NCI-H128 (cell line): ENCODE data around the gene DTNB.
"Not testable (repeated sequence)": the region's sequence is repeated elsewhere in the genome, so short reads cannot be mapped to it uniquely, and the experiment has no call there.

Experiments
- DNase-seq: peaks from one replicate; lab custom pipeline; 2025; ENCODE audit not compliant: unreplicated experiment; lab: John Stamatoyannopoulos, UW

Gene DTNB

GRCh38 chr2:25633801-25634200 is 39.6 kb downstream of the DTNB start:
- not testable (repeated sequence) for DNase-seq

GRCh38 chr2:25632396-25632795 is 41.0 kb downstream of the DTNB start:
- DNase-seq, result no peak

- DNase-seq, result no peak
Observed at GRCh38 chr2:25624635-25625034, 48.7 kb downstream of the DTNB start.

GRCh38 chr2:25623361-25623760 is 50.0 kb downstream of the DTNB start:
- no peak for DNase-seq

GRCh38 chr2:25620711-25621110 is 52.7 kb downstream of the DTNB start:
- no peak for DNase-seq

- DNase-seq, result no peak
Observed at GRCh38 chr2:25620077-25620476, 53.3 kb downstream of the DTNB start.

- no peak for DNase-seq
Observed at GRCh38 chr2:25619185-25619584, 54.2 kb downstream of the DTNB start.

GRCh38 chr2:25618676-25619075 is 54.7 kb downstream of the DTNB start:
- DNase-seq, result peak; percentile 15

GRCh38 chr2:25617948-25618646 is 55.3 kb downstream of the DTNB start:
- DNase-seq, result no peak

- DNase-seq, result no peak
Observed at GRCh38 chr2:25615920-25616319, 57.5 kb downstream of the DTNB start.

- no peak for DNase-seq
Observed at GRCh38 chr2:25615386-25615785, 58.0 kb downstream of the DTNB start.

GRCh38 chr2:25614711-25615110 is 58.7 kb downstream of the DTNB start:
- no peak for DNase-seq

- DNase-seq, result no peak
Observed at GRCh38 chr2:25608718-25609117, 64.7 kb downstream of the DTNB start.

GRCh38 chr2:25606892-25607291 is 66.5 kb downstream of the DTNB start:
- no peak for DNase-seq

GRCh38 chr2:25602333-25602723 is 71.0 kb downstream of the DTNB start:
- no peak for DNase-seq

GRCh38 chr2:25601711-25602332 is 71.6 kb downstream of the DTNB start:
- DNase-seq, result not testable (repeated sequence)

- no peak for DNase-seq
Observed at GRCh38 chr2:25598911-25599310, 74.5 kb downstream of the DTNB start.

- DNase-seq, result no peak
Observed at GRCh38 chr2:25598332-25598731, 75.0 kb downstream of the DTNB start.

GRCh38 chr2:25597881-25598280 is 75.5 kb downstream of the DTNB start:
- no peak for DNase-seq

- no peak for DNase-seq
Observed at GRCh38 chr2:25596516-25597244, 76.7 kb downstream of the DTNB start.

GRCh38 chr2:25595393-25595792 is 78.0 kb downstream of the DTNB start:
- DNase-seq, result no peak

- no peak for DNase-seq
Observed at GRCh38 chr2:25594991-25595390, 78.4 kb downstream of the DTNB start.
